DND-41 (cell line): Measurements from ENCODE around the gene ZNF101.

Experiments
- CTCF ChIP-seq: IDR thresholded peaks from 2 replicates; pipeline ENCODE4 v1.5.1; 2012; ENCODE audit warnings: borderline replicate concordance, low read length, moderate library complexity, mild to moderate bottlenecking; ENCODE audit not compliant: poor library complexity, severe bottlenecking; ENCODE audit errors: extremely low read depth
- EZH2 ChIP-seq: IDR thresholded peaks from 3 replicates; pipeline ENCODE4 v1.6.1; 2012; ENCODE audit warnings: borderline replicate concordance, low read depth, mild to moderate bottlenecking, moderate library complexity, low read length, inconsistent platforms; ENCODE audit not compliant: severe bottlenecking

- no peak for TF ChIP-seq CTCF
- TF ChIP-seq EZH2 = no peak
Measured at GRCh38 chr19:19619849-19620210, 48.8 kb upstream of the ZNF101 start.
